GM21515 (cell line): ENCODE measurements around the gene CHD6.

Experiments used
- ATAC-seq: cut with Tn5 transposase; IDR thresholded peaks from one replicate; pipeline ENCODE4 v1.9.1; 2021; ENCODE audit not compliant: unreplicated experiment

The CHD6 gene

DNA sequence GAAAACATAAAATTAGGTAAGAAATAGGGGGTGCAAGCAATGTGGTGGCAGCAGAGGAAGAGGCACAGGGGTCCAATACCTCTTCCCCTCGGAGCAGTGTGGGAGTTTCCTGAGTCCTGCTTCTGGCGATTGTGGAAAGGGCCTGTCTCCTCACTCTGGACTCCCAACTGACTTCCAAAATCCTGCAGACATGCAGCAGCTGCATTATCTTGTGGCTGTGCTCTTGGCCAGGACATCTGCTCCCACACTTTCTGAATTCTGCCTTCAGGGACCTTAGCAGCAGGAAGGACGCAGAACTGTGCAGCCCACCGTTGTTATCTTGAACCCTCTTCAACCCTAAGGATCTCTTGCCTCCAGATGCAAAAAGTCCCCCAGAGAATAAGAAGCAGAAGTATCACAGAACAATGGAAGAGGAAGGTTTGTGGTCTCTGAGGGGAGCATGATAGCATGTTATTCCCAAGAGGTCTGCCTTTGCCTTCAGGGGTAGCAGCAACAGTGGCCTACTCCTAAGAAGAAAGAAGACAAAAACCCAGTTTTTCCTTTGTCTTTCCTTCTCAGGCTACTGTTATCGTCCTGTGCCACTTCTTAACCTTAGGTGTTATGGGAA, 149.1 kb downstream of the CHD6 start:
- ATAC-seq, result no peak

DNA sequence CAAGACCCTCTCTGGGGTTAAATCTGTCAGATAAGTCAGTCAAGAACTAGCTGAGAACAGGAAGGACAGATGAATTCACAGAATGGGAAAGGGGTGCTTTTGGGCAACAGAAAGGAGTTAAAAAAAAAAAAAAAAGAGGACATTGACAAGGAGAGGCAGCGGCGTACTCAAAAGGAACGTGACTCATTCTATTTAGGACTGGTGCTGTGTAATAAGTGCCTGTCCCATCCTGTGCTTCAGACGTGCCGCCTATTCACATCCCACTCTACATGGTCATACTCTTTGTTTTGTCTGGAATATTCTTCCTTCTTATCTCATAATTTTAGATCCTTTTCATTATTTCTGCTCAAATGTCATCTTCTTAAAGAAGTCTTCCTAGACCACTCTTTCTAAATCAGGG, 150.5 kb downstream of the CHD6 start:
- no peak for ATAC-seq

DNA sequence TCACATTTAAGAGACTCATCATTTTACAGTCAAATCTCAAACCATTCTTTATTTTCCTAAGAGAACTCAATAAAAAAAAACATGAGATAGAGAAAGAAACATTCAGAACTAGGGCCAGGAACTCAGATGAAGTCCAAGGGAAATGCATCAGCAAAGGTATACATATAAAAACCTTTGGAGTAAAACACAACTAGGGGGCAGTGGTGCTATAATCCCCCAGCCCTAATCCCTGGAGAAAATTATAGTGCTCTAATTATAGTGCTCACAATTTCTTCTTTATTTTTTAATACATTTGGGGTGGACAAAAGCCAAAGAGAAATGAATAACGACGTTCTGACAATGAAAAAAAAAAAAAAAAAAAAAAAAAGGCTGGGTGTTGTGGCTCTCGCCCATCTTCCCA, 151.0 kb downstream of the CHD6 start:
- no peak for ATAC-seq

DNA sequence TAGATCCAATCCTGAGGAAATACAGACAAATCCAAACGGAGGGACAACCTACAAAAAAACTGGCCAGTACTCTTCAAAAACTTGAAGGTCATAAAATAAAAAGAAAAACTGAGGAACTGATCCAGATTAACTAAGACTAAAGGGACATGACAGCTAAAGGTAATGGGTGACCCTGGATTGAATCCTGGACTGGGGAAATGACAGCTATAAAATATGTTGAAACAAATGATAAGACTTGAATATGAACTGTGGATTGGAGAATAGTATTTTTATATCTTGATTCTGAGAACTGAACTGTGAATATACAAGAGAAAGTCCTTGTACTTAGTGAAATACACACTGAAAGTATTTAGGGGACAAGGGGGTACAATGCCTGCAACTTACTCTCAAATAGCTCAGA, 154.6 kb downstream of the CHD6 start:
- ATAC-seq, result no peak

DNA sequence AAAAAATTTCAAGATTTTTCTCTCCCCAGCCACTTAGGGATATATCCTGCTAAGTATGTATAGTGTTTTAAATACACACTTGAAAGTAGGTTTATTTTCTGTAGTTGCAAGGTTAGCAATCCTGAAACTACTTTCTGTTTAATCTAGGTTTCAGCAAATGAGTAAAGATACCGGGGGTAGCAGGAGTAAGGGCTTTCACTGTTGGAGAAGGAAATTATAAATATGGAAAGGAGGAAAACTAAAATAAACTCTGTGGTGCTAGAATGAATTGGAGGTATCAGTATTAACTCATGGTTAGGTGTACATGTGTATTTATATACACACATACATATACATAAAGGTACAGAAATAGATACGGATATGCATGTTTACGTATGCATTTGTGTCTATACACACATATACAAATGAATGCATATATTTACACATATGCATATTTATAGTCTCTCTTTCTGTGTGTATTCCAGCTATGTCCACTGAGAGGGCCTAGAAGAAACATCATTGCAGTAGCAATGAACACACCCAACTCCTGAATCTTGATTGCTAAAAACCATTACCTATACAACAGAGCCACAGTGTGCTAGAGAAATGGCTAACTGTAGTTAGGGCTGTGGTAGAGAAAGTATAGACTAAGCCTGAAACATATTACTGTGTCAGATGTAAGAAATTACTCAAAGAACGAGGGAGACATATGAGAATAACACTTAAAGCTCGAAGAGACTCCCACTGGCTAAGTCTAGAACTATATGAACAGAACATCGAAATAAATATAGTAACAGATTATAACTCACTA, 155.6 kb downstream of the CHD6 start:
- ATAC-seq, result no peak

DNA sequence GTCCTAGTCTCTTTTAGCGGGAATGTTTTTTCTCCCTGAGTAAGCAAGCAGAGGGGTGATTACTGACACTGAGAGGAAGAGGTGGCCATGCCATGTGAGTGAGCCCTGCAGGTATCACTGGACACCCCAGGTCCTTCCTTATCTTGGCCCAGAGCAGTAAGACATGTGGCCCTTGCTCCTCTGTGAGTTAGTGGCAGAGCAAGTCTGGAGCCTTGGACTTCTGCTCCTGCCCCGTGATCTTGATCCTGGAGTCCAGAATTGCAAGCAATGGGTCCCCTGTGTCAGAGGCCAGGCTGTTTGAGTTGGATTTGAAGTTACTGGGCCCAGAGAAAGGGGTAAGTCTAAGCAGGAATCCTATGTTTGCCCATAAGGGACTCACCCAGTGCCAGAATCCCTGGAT, 159.4 kb downstream of the CHD6 start:
- no peak for ATAC-seq

DNA sequence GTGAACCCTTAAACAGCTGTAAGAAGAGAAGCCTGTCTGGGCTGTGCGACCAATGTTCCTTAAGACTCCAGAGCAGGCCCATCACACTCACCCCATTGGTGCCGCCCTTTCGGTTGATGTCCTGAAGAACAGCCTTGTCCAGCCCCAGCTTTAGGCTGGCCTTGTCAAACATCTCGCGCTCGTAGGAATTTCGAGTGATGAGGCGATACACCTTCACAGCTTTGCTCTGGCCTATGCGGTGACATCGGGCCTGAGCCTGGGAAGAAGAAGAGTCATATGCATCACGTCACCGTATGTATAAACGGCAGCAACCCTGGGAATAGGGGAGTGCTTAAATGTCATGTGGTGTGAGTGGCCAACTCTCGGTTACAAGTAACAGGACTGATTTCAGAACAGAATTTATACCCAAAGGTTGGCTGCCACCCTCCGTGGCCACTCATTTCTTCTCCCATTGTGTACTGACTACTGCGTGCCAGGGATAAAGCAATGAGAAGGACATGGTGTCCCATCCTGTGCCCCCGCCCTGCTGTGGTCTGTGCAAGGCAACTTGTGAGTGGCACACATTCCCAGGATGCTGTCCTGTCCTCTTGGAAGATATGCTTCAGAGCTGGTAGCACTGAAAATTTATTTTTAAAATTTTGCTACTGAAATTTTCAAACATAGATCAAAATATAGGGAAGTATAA, 160.9 kb downstream of the CHD6 start:
- no peak for ATAC-seq

DNA sequence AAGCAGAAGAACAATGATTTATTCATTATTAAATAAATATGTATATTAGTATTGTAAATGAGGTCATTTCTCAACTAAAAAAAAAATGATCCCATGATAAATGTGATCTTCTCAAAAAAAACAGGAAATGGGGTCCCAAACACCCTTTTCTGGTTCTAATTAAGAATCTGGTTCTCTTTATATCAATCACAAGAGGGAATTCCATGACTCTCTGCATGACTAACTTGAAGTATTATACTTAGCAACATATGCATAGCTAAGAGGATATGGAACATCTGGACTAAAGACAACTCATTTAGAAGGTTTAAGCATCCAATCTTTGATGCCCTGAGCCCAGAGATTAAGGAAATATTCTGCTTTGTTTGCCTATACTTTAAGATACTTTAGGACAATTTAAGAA, 161.8 kb downstream of the CHD6 start:
- no peak for ATAC-seq

DNA sequence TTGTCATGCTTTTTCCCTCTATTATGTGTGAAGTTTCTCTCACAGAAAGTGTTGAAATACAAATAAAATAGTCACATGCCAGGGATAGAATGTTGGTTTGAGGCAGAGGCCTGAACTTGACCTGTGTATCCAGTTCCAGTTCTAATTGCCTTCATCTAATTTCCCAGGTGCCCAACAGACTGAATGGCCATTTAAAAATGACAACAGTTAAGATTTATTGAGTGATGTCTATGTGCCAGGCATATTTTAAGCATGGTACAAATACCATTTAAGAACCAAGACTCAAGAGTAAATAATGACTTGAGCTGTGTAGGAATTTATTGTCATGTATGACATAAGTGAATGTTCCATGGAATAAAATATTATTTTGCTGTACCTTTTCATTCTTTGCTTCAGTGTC, 163.9 kb downstream of the CHD6 start:
- no peak for ATAC-seq

DNA sequence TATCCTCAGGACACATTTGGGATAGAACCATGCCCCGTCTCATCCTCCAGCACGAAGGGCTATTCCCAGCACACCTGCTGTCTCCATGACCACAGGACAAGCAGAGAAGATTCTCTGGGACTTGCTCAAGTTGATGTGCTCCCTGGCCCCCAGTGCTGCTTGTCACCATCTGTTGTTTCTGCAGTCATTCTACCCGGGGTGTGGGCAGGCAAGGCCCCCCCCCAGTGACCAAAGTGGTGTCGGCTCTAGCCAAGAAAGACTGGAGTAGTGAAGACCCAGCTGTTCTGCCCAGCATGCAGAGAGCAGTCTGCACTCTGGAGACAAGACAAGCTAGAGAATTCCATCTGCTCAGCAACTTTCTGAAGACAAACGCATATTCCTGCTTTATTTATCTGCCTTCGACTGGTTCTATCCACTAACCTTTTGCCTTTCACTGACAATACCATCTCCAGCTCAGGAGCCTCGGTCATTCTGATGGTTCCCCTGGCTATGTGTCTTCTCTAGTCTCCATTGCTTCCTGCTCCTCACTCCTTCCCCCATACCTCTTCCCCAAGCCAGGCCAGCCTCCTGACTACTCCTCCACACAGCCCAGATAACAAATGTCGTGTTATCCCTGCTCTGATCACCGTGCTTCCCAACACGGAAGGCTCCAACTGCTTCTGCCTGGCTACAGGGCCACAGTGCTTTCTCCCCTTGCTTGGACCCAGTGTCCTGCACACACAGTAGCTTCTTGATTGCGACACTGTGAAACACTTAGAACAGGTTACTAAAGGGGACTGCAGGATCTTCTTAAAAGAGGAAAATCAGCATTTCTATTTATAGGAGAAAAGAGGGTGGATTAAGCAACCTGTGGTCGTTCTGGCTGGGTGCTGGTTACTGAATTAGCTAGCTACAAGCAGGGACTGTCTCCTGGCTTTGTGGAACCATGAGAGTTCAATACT, 164.9 kb downstream of the CHD6 start:
- no peak for ATAC-seq

DNA sequence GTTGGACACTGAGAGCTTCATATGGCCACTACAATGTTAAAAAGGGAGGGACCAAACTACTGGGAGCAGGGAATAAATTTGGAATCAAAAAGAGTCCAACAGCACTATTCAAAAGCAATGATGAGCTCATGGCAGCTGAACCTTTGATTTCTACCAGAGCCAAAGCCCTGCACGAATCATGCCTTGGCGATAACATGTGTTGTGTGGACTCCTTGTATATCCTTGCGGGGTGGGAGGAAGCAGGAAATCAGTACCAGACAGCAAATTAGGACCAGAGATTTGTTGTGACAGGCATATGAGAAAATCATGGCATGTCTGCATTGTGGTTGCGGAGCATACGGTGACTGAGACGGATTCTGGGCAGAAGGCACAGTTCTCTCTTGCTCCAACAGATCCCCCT, 166.0 kb downstream of the CHD6 start:
- no peak for ATAC-seq

DNA sequence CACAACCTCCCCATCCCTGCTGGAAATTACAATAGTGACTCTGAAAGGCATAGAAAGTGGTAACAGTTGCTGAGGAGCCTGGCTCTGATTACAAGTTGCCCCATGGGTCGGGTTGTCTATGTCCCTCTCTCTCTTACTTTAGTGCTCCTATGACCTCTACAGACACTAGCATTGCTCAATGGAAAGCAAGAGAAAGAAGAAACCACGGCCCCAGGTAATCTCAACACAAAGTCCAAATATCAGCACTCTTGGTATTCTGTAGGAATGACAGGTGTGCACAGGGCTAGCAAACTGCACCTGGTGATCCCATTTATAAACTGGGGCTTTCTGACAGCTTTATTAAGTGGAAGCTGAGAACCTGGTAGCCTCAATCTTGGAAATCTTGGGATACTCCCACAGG, 171.2 kb downstream of the CHD6 start:
- ATAC-seq, result no peak

DNA sequence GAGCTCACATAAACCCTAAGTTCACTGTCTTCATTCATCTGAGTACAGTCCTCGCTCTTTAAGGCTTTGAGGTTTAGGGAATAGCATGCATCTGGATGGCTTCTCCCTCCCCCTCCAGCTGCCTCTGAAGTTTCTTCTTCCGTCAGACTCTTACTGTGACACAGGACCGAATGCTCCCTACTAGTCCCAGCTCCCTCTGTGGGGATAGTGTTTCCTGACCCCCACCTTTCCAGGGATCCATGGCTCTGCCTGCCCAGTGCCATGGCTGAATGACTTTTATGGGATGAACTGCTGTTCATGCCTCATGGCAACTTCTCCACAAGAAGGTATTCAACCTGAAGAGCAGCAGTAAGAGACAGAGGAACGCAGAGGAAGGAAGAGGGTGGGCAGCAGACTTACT, 171.7 kb downstream of the CHD6 start:
- no peak for ATAC-seq

DNA sequence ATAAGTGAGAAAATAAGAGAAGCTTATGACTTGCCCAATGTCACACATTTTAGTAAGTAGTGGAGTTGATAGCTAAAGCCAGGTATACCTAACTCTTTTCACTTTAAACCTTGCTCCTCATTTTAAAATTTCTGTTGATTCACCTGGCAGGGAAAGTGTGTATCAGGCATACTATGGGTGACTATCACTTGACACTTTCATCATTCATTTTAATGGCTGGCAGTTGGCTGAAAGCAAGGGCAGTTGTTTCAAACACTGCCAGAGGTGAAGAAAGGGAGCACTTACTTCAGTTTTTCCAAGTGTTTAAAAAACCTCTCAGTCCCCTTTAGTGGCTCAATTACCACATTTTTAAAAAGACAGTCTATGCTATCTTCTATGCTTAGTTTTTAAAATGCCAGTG, 173.4 kb downstream of the CHD6 start:
- no peak for ATAC-seq

DNA sequence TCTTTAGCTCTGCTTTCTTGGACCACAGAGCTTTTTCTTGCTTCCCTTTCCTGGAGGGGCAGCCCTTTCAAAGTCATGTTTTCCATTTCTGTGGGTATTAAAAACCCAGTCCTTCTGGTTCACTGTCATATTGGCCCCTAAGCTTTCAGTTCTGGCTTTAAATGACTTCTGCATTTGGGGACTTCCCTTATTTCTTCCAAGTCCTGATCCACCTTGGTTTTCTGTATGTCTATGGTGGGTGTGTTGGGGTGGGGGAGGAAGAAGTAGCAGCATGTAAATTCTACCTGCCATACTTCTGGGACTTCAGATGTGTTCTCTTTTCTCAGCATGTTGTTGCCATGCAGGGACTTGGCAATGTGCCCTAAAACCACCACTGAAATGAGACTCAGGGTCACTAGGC, 174.5 kb downstream of the CHD6 start:
- no peak for ATAC-seq

DNA sequence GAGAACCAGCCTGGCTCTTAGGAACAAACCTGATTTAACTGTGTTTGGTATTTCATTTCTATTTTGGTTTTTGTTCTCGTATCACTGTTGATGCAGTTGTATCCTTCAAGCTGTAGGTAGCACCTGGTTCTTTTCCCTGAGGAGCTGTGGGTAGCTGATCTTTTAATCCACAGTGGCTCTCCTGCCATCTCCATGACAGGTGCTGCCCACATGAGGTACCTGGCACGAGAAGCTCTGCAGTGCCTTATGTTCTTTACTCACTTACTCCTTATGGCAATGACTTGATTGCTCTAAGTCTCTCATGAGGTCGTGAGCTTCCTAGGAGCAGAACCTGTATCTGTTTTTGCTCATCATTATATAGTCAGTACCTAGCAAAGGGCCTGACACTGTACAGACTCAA, 177.3 kb downstream of the CHD6 start:
- no peak for ATAC-seq

DNA sequence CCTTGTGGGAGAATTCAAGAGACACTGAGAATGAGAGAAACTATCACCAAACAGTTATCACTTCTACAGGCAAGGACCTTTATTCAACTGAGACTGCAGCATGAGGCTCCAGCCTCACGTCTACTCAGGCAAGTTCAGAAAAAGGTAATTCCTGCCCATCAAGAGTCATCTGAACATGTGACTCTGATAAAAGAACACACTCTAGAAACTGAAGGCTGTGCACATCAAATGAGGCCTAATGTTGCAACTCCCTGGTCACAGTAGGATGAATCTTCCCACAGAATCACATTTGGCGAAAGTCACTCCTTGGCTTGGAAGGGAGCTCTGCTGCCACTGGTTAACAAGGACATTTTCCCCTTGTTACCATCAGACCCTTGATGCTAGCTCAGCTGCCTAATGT, 180.3 kb downstream of the CHD6 start:
- no peak for ATAC-seq

DNA sequence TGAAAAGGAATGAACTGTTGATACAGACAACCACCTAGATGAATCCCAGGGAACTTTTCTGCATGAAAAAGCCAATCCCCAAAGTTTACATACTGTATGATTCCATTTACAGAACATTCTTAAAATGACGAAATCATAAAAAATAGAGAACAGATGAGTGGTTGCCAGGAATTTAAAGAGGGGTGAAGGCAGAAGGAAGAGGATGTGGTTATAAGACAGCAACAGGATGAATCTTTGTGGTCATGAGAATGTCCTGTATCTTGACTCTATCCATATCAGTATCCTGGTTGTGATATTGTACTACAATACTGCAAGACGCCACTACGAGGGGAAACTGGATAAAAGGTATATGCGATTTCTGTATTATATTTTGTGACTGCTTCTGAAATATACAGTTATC, 181.5 kb downstream of the CHD6 start:
- no peak for ATAC-seq

DNA sequence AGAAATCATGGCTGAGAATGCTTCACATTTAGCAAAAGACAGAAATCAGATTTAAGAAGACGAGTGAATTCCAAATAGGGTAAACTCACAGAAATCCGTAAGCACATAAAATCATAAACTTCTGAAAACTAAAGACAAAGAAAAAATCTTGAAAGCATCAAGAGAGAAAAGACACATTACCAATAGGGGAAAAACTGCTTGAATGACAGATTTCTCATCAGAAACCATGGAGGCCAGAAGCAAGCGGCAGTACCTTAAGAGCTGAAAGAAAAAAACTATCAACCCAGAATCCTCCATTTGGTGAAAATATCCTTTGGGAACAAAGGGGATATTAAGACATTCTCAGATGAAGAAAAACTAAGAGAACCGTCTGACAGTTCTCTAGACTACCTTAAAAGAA, 185.0 kb downstream of the CHD6 start:
- no peak for ATAC-seq

DNA sequence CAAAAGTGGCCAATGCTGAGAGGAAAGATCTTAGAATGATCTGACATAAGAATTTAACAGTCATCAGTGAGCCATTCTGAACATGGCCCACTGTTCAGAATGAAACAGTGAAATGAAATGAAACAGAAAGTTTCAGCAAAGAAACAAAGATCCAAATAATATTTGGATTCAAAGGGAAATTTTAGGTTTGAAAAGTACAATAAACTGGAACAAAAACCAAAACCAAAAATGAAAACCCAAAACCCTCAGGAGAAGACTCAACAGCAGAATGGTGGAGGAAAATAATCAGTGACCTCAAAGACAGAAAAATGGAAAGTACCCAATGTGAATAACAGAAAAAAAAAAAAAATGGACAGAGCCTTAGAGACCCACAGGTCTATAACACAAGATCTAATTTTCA, 185.4 kb downstream of the CHD6 start:
- no peak for ATAC-seq

DNA sequence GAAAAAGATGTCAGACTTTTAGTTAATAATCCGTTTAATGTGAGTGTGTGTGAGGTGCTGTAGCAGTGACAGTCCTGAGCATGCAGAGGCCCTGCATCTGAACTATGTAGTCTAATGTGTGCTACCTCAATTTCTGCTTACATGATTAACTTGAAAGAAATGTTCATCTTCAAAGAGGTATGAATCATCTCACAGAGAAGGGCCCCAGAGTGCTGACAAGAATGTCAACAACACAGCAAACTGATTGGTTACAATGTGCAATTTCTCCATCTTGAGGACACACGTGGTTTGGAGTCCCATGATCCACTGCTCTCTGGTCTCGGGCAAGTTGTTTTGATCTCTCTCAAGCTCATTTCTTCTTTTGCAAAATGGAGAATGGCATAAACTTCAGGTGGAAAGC, 189.9 kb downstream of the CHD6 start:
- no peak for ATAC-seq
